Activated CD4-positive, alpha-beta T cell treated with anti-CD3 and anti-CD28 coated beads, Interleukin-2, amount 50 U/mL, for 24 hours (primary cell): ENCODE results near the gene MEIOB.
"Not testable (repeated sequence)": the region's sequence is repeated elsewhere in the genome, so short reads cannot be mapped to it uniquely, and the experiment has no call there.

Experiments used
- DNase-seq, 2 donors: peaks; one replicate each; pipeline ENCODE4 v3.0.0-alpha.2; 2020; ENCODE audit warnings: low read depth in 1 of 2, low spot score in 1 of 2

The MEIOB gene

DNA sequence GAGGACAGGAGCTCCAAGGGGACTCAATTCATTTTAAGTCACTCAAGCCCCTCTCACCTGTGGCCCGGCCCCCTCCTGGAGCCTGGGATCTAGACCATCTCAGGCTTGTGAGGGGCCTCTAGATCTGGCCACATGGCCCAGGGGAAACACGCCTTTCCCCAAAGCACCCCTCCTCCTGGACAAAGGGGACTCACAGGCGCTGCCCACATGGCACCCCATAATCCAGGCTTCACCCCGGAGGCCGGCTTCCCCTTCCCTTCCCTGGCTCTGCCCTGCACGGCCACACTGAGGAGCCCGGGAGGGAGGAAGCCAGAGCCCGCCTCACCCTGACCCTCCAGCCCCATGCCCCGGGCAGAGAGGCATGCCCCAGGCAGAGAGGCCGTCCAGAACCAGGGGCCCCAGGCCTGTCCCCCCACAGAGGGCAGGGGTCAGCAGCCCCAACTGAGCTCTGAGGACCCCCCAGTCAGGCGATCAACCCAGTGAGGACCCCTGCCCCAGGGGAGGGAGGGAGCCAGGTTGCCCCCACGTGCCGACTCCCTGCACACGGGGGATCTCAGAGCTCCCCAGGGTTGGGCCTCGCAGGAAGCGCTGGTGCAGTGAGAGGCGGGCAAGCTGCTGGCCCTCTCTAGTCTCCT is 35.4 kb upstream of the MEIOB start:
- no peak for DNase-seq

DNA sequence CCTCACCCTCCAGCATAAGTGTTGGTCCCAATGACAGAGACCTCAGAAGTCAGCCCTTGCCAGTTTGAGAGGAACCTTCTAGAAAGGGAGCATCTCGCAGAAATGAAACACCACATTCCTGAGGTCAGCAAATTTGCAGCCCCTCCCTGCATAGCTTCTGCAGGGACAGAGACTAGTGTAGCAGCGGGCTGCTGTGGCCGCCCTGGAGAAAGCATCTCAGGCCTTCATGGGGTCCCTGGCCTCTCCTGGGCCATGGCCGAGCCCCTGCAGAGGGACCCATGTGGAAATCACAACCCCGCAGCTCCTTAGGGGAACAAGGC is 34.8 kb upstream of the MEIOB start:
- DNase-seq = no peak

DNA sequence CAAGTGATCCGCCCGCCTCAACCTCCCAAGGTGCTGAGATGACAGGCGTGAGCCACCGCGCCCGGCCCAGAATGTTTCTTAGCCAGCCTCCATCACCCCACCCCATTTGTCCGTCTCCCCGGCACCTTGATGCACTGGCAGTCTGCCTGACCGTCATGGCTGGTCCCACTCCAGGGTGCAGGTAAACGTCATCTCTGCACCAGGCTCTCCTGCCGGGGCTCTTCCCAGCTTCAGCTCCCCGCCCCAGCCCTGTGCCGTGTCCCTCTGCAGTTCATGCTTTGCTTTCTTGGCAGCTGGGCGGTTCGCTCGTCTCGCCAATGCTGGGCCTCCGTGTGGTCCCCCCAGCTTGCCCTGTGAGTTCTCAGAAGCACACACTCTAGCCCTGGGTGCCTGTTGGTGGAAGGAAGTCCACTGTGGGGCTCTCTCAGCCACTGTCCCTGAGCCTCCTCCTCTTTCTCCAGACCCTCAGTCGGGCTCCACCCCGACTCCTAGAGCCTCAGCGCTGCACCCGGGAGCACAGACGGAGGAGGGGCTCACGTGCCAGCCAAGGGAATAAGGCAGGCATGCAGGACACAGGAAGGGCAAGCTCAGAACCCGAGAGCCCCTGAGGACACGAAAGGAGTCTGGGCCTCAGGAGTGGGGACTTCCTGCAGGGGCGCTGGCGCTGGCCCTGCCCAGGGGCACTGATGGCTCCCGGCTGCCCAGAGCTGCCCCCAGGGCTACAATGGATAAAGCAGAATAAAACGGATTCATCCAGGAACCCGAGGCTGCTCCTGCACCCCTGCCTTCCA is 34.3 kb upstream of the MEIOB start:
- no peak for DNase-seq

DNA sequence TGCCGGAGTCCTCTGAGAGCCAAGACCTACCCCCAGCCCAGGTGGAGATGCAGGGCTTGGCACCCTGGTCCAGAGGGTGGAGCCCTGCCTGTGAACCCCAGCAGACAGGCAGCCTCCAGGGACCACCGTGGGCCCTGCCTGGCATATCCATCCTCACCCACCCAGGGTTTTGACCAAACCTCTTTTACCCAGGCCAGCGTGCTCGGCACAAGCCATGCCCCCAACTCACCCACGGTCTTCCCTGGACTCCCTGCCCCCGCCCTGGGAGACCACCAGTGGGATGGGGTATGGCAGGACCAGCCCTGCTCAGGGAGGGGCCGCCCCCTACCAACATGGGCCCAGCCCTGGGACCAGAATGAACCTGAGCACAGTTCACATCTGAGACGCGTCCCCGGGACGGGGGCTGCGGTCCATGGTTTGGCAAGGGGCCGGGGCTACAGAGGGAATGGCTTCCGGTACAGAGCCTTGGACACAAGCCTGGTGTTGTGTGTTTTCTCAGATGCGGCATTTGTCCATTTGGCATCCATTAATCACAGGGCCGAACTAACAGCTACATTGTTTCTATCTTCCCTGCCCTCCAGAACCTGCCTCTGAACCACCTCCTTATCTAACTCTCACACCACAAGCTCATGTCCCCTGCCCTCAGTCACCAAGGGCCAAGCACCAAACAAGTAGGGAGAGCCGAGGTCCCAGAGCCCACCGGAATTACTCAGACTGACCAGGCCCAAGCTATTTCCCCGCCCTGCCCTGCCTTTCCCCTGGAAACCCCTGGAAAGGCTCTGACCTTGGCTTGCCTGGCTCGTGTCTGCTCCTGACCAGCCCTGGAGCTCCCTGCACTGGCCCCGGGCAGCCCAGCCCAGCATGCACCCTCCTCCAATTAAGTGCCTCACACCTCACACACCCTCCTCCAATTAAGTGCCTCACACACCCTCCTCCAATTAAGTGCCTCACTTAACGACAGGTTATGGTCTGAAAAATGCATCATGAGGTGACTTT is 32.2 kb upstream of the MEIOB start:
- no peak for DNase-seq

DNA sequence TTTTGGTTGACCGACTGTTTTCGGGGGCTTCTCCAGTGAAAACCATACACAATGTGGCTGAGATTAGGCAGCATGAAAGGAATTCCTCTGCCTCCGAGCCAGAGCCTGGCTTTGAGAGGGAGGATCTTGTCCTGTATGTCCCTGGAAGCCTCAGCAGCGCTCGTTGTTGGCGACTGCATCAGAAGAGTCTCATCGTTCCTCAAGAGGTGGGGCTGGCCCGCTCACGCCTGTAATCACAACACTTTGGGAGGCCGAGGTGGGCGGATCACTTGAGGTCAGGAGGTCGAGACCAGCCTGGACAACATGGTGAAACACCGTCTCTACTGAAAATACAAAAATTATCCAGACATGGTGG is 31.2 kb upstream of the MEIOB start:
- no peak for DNase-seq

DNA sequence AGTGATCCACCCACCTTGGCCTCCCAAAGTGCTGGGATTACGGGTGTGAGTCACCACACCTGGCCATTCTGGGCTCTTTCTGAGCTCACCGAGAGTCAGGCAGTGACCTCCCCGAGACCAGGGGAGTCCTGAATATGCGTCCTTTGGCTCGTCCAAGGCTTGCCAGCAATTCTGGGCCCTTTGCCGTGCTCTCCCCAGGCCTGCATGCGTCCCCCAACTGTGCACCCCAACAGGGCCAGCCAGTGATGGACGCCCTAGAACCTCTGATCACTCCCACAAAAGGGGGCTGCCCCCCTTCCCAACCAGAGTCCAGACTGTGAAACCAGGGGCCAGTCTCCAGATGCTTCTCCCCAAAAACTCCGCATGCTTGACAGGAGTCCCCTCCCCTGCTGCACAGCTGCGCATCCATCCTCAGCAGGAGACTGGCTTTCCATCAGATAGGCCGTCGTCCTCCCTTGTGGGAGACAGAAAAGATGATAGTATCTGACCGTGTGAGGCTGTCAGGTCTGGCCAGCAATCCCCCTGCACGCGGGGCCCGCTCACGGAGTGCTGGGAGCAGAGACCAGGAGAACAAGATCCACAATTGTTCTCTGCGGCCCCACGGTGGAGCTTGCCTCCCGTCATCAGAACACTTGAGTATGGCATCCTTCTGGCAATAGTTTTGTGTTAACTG is 30.7 kb upstream of the MEIOB start:
- no peak for DNase-seq

DNA sequence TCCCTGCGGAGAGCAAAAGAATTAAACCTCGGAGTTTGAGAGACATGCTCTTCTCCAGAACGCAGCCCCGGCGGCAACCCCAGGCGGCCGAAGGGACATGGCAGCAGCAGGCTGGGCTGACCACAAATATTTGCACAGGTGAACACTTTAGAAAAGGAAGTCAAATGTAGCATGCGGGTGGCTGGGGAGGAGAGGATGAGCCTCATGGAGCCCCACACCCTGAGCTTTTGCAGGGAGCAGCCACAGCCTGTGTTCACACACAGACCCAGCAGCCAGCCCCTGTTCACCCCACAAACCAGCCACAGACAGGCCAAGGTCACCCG is 28.4 kb upstream of the MEIOB start:
- DNase-seq = no peak

DNA sequence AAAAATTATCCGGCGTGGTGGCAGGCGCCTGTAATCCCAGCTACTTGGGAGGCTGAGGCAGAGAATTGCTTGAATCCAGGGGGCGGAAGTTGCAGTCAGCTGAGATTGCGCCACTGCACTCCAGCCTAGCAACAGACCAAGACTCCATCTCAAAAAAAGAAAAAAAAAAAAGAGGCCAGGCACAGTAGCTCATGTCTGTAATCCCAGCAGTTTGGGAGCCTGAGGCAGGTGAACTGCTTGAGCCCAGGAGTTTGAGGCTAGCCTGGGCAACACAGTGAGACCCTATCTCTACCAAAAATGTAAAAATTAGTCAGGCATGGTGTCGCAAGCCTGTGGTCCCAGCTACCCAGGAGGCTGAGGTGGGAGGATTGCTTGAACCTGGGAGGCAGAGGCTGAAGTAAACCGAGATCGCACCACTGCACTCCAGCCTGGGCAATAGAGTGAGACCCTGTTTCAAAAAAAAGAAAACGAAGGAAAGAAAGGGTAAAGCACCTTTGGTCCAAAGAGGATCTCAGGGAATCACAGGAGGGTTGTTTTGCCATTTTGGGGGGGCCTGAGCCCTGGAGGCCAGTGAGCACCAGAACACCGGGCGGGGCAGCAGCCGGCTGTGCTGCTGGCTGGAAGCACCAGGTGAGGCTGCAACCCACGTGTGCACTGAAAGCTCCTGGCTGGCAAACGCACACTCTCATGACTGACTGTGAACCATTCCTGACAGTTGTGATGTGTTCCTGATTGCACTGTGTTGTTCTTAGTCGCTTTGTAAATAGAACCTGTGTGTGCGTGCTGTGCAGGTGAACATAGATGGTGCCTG is 27.9 kb upstream of the MEIOB start:
- no peak for DNase-seq

DNA sequence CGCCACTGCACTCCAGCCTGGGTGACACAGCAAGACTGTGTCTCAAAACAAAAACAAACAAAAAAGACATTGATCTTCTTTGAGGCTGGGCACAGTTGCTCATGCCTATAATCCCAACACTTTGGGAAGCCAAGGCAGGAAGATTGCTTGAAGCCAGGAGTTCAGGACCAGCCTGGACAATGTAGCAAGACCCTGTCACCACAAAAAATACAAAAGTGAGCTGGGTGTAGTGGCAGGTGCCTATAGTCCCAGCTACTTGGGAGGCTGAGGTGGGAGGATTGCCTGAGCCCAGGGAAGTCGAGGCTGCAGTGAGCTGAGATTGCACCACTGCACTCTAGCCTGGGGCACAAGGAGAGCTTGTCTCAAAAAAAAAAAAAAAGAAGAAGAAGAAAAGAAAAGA is 25.7 kb upstream of the MEIOB start:
- DNase-seq = not testable (repeated sequence)

DNA sequence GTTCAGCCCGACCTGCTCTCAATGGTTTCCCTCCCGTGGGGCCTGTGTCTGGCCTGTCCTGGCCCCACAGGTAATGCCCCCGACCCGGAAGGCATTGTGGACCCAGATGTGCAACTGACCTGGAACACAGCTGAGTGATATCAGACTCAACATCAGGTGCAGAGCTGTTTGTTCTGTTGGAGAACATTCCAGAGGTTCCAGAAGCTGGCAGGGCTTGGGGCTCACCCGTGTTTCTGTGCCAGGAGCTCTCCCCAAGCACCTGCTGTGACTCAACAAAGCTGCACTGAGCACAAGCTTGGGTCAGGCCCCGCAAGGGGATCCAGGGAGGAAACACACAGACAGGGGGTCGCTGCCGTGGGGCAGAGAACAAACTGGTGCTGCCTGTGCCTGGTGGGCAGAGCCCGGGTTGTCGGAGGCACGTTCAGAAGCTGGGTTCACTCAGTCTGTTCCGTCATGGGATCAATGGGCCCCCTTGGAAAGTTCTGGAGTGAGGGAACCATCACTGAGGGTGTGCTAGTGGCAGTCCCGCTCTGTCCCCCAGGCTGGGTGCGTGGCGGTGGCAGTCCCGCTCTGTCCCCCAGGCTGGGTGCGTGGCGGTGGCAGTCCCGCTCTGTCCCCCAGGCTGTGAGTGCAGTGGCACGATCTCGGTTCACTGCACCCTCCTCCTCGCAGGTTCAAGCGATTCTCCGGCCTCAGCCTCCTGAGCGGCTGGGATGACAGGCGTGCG is 24.1 kb upstream of the MEIOB start:
- DNase-seq = no peak

DNA sequence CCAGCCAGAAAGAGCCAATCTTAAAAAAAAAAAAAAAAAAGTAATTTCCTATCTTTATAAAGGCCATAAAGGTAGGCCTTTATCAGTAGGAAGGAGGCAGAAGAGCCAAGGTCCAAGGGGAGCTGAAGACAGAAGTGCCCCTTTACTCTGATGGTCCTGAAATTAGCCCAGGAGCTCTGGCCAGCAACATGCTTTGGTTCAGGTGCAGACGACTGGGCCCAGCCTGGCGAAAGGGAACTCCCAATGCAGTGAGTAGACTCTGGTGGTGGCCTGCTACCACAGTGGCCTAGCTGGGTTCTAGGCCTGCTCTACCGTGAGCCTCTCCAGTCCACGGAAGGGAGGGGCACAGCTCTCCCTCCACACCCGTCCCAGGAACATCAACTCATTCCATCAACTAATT is 23.1 kb upstream of the MEIOB start:
- DNase-seq = no peak

DNA sequence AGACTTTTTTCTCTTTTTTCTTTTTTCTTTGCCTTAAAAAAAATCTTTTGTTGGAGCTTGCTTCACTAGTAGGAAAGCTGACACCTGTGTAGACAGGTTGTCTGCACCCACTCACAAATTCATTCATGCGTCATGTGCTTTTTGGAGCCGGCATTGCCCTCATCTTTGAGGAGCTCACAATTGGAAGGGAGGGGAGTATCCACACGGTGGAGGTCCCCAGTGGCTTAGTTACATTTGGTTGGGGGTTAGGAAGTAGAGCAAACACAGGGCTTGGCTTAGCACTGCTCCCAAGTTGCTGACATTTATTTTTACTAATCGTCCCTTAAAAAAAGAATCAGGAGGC is 18.7 kb upstream of the MEIOB start:
- no peak for DNase-seq

DNA sequence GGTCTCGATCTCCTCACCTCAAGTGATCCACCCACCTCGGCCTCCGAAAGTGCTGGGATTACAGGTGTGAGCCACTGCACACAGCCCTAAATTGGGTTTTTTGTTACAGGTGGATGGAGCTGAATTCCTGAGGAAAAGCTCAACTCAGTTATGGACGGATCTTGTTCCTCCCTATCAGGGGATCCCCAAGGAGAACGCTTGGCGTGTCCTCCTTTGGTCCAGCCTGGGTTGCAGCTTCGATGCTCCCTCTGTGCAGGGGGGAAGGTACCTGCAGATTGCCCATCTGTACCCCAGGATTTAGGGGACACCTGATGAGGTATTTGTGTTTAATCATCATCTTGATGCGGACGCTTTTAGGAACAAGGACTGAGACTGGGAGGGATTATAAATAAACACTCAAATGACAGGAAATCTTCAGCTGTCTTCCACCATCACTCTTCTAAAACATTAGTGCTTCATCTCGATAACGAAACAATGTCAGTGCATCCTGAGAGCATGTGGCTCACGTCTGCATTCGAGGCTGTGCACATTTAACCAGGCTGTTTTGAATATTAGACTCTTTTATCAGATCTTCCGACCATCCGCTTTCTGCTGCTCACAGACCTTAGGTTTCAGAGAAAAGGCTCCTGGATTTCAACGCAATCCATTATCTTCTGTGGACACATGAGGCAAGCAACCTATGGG is 18.2 kb upstream of the MEIOB start:
- no peak for DNase-seq

DNA sequence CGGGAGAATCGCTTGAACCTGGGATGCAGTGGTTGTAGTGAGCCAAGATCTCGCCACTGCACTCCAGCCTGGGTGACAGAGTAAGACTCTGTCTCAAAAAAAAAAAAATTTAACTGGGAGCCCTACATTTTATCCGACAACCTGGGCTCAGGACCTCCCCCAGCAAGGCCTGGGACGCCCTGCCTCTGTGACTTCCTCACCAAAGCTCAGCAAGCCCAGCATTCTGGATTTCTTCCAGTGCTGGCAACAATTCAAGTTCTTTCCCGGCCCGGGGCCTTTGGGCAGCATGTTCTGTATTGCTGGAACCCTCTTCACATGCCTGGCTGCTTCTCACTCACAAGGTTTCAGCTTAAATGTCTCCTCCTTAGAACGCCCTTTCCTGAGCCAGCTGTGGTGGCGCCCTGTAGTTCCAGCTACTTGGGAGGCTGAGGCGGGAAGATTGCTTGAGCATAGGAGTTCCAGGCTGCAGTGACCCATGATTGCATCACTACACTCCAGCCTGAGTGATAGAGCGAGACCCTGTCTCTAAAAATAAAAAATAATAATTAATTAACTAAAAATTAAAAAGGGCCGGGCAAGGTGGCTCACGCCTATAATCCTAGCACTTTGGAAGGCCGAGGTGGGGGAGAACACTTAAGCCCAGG is 15.9 kb upstream of the MEIOB start:
- DNase-seq = no peak

DNA sequence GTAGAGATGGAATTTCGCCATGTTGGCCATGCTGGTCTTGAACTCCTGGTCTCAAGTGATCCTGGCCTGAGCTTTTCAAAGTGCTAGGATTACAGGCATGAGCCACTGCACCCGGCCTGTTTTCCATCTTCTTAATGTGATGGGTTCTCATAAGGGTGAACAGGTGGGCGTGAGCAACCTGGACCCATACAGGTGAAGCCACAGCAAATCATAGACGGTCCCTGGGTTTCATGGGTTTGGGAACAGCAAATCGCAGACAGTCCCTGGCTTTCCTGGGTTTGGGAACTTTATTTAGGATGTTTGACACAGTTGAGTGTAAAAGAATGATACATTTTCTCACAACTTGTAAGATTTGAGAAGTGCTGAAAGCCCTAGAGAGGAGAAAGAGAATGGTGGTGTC is 12.9 kb upstream of the MEIOB start:
- no peak for DNase-seq

DNA sequence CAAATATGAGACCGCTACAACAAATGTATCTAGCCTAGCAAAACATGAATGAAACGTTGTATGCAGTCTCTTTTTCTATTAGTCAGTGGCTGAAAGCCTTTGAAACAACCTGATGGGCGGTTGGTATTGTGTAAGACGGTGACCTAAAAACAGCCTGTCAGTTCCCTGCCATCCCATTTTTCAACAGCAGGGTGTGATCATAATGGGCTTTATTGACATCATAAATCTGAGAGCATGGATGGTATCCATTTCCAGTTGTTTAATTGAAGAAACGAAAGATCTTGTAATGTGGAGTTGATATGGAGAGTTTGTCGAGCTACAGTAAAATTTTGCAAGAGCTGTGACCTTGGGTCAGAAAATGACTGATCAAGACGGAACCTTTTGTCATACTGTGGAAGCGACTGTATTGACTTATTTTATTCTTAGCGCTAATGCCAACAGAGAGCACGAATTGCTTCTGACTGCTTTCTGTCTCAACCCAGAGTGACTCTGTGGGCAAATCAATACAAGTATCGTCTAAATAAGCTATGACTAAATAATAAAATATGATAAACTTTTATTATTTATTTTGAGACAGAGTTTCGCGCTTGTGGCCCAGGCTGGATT is 12.3 kb upstream of the MEIOB start:
- no peak for DNase-seq

DNA sequence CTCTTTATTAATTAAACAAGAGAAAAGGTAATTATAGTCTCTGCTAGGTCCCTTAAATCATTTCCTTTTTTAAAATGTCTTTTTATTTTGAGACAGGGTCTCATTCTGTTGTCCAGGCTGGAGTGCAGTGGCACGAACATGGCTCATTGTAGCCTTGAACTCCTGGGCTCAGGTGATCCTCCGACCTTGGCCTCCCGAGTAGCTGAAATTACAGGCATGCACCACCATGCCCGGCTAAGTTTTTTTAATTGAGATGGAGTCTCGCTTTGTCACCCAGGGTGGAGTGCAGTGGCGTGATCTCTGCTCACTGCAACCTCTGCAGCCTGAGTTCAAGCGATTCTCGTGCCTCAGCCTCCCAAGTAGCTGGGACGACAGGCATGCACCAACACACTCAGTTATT is 9.2 kb upstream of the MEIOB start:
- DNase-seq = not testable (repeated sequence)

DNA sequence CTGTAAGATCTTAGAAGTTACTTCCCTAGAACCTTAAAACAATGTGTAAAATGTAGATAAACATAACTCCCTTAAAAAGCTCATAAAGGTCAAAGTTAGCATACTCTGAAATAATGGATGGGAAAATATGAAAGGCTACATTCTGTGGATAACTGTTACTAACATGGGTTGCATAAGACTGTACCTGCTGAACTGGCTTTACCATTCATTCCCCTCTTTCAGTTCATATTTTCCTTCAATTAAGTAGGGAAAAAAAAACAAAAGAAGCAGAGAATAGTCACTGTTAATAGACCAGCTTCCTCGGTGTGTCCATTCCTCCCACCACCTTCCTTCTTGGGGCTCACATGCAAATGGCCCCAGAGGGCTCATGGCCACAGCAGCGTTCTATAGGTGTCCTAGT is 7.5 kb upstream of the MEIOB start:
- DNase-seq = no peak

DNA sequence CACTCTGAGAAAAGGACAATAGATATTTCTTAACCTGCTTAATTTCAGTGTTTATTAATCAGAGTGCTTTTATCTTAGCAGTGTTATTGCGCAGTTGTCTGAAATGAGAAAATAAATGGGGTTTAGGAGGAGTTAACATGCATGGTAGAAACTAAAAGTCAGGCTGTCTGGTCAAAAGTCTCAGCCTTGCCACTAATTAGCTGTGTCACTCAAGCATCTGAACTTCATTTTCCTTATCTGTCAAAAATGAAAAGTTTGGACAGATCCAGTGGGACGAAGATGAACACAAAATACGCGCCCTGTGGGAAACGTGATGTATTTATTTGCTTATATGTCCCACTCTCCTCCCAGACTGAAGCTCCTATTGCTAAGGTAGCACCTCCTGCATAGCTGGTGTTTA is 6.3 kb upstream of the MEIOB start:
- no peak for DNase-seq
